Endothelial cell of umbilical vein (primary cell): ENCODE measurements around the gene SCARF1. TPM values are rescaled to one million over a fixed set of nuclear protein-coding genes. Genes with fewer than 3 reads are reported as not detected.
A peak's percentile ranks its signal among the peaks of the same experiment; 100 is the strongest.

Experiments used
- BruUV-seq: library from RNA; stranded (reverse); fragments of 400-500 nt; replicated peaks from 2 replicates; lab custom pipeline; 2021; lab: Mats Ljungman, UMichigan
- CTCF ChIA-PET: fragments of 300-600, 350-600 bp; sonication (Branson Sonifier 250); formaldehyde crosslinking; loops from one replicate; lab custom pipeline; 2021; ENCODE audit warnings: antibody characterized with exemption, inconsistent platforms; lab: Charles Lee
- POLR2A ChIA-PET: fragments of 300-600, 350-600 bp; sonication (Branson Sonifier 250); formaldehyde crosslinking; loops from one replicate; lab custom pipeline; 2021; ENCODE audit warnings: antibody characterized with exemption, inconsistent platforms; lab: Charles Lee
- DNase-seq: peaks from one replicate; pipeline ENCODE4 v3.0.0-alpha.2; 2011; ENCODE audit warnings: low read depth, low spot score
- FAIRE-seq: peaks from 2 replicates; lab custom pipeline; 2011; peaks lifted over from hg19 to GRCh38; lab: Jason Lieb, UNC
- H2AFZ ChIP-seq: 2 replicates; pipeline ENCODE4 v1.6.0; 2012; ENCODE audit warnings: low read depth, low read length, control low read depth, inconsistent platforms
- H3K27ac ChIP-seq: 2 replicates; pipeline ENCODE4 v1.5.1; 2011; ENCODE audit warnings: low read depth, mild to moderate bottlenecking, control low read depth, low read length, moderate library complexity; ENCODE audit not compliant: insufficient read depth
- H3K27me3 ChIP-seq, 2 experiments: 2 replicates each; pipeline versions ENCODE4 v1.6.0 to v1.6.1; 2011; ENCODE audit warnings: low read length in 2 of 2, mixed read lengths in 1 of 2; ENCODE audit not compliant: control insufficient read depth in 2 of 2, insufficient read depth in 2 of 2
- H3K36me3 ChIP-seq, 2 experiments: 2 replicates in 1 of 2; 3 replicates in 1 of 2; pipeline ENCODE4 v1.5.1; 2011; ENCODE audit warnings: low read length in 2 of 2, mild to moderate bottlenecking in 1 of 2, moderate library complexity in 1 of 2; ENCODE audit not compliant: control insufficient read depth in 2 of 2, insufficient read depth in 2 of 2; ENCODE audit errors: extremely low read depth in 1 of 2
- H3K4me1 ChIP-seq: 3 replicates; pipeline ENCODE4 v1.5.1; 2011; ENCODE audit warnings: mild to moderate bottlenecking, low read length; ENCODE audit not compliant: control insufficient read depth, insufficient read depth; ENCODE audit errors: extremely low read depth
- H3K4me2 ChIP-seq: 2 replicates; pipeline ENCODE4 v1.6.1; 2011; ENCODE audit warnings: low read length, control low read depth, mixed read lengths; ENCODE audit not compliant: insufficient read depth
- H3K4me3 ChIP-seq, 3 experiments: fragments of 200-600 bp in 1 of 3; sonication (generic), shearing (Covaris generic) in 1 of 3; replicated peaks in 1 of 3; 2 replicates each; pipeline ENCODE4 v1.5.1; 2011 to 2016; ENCODE audit warnings: control low read depth in 3 of 3, low read length in 3 of 3, mild to moderate bottlenecking in 2 of 3, inconsistent platforms in 1 of 3, low read depth in 1 of 3, moderate library complexity in 1 of 3; ENCODE audit not compliant: insufficient read depth in 1 of 3
- H3K79me2 ChIP-seq: 2 replicates; pipeline ENCODE4 v1.6.0; 2012; ENCODE audit warnings: low read length, inconsistent platforms; ENCODE audit not compliant: control insufficient read depth, insufficient read depth
- H3K9ac ChIP-seq: replicated peaks from 2 replicates; pipeline ENCODE3; 2011; ENCODE audit warnings: low read length, control low read depth; ENCODE audit not compliant: insufficient read depth; ENCODE audit errors: extremely low read depth
- H3K9me1 ChIP-seq: replicated peaks from 3 replicates; pipeline ENCODE4 v1.6.0; 2011; ENCODE audit warnings: mild to moderate bottlenecking, low read length; ENCODE audit not compliant: control insufficient read depth, insufficient read depth; ENCODE audit errors: extremely low read depth
- H3K9me3 ChIP-seq: replicated peaks from 2 replicates; pipeline ENCODE4 v1.5.1; 2012; ENCODE audit warnings: low read length, inconsistent platforms; ENCODE audit not compliant: control insufficient read depth, insufficient read depth
- H4K20me1 ChIP-seq: replicated peaks from 2 replicates; pipeline ENCODE3; 2011; ENCODE audit warnings: mild to moderate bottlenecking, low read length; ENCODE audit not compliant: control insufficient read depth, insufficient read depth; ENCODE audit errors: extremely low read depth
- CTCF ChIP-seq, 2 donors: IDR thresholded peaks; 1 replicate in 1 of 2; 2 replicates in 1 of 2; pipeline ENCODE4 v1.5.1; 2011; ENCODE audit warnings: low read length in 2 of 2, mild to moderate bottlenecking in 2 of 2, moderate library complexity in 2 of 2, control low read depth in 1 of 2, inconsistent platforms in 1 of 2, low read depth in 1 of 2; ENCODE audit not compliant: insufficient read depth in 1 of 2; ENCODE audit errors: extremely low read depth in 1 of 2
- FOS ChIP-seq: IDR thresholded peaks from 2 replicates; pipeline ENCODE4 v1.6.1; 2011; ENCODE audit warnings: mild to moderate bottlenecking, low read length, moderate library complexity, borderline replicate concordance; ENCODE audit not compliant: insufficient read depth
- POLR2A ChIP-seq: IDR thresholded peaks from 2 replicates; pipeline ENCODE4 v1.6.1; 2012; ENCODE audit warnings: low read depth, mild to moderate bottlenecking, control low read depth, low read length
- POLR2AphosphoS5 ChIP-seq: IDR thresholded peaks from 2 replicates; pipeline ENCODE4 v1.6.1; 2012; ENCODE audit warnings: low read depth, mild to moderate bottlenecking, control low read depth, low read length, moderate library complexity; ENCODE audit not compliant: insufficient read depth
- dilution Hi-C: fragments of 300-500 bp; cut with MboI; formaldehyde crosslinking; loops from one replicate; pipeline ENCODE4 v1.15.0; 2019; ENCODE audit warnings: low sequenced_read_pairs; ENCODE audit not compliant: extremely low pct_ligation_motif_present
- intact Hi-C: fragments of 100-400 bp; cut with micrococcal nuclease; formaldehyde crosslinking; loops from one replicate; pipeline ENCODE4 v1.10.0; 2022
- polyA plus RNA-seq, 4 experiments: library from polyadenylated mRNA; depleted of rRNA in 3 of 4; stranded (reverse) in 3 of 4; unstranded in 1 of 4; fragments of >200 nt; gene quantifications; 2 replicates each; pipeline versions ENCODE4 v1.2.1 to v1.2.3, GENCODE V29; 2011 to 2012; ENCODE audit warnings: missing spikeins in 1 of 4
- total RNA-seq: library from RNA; stranded (reverse); gene quantifications from 2 replicates; pipeline ENCODE4 v1.2.3, GENCODE V29; 2021

Gene SCARF1
- total and polyA plus RNA-seq, 2 donors (not counting 3 experiments of a cell fraction or from before 2014, with no cell fraction given) = 52.8 to 93.7 TPM

- Histone ChIP-seq H3K4me2 (peak overlapping the region; percentile 53), H2AFZ (peak overlapping the region; percentile 68), H3K27ac (peak overlapping the region; percentile 53), H3K4me1 (peaks cover 35% of the 10 kb centered on the region), H3K79me2 (peaks cover 12% of the 10 kb centered on the region), H3K9ac (peak overlapping the region; percentile 73), H3K4me3 (peak overlapping the region; percentile 35 to 87 (median 53)), H4K20me1 (no peaks in the 10 kb centered on the region), H3K36me3 (no peaks in the 10 kb centered on the region), H3K9me1 (no peaks in the 10 kb centered on the region), H3K27me3 (no peaks in the 10 kb centered on the region), H3K9me3 (no peaks in the 10 kb centered on the region)
- peak; percentile 94 for DNase-seq
- CTCF ChIA-PET = interaction anchor here (0.6 to 10.0 kb wide), 9 partner anchors 10 to 75 kb away, joined by 3 to 459 read pairs (median 17); partner anchors contain the start of genes RILP and SCARF1
- dilution Hi-C loops (no loop called here), intact Hi-C loops (loop anchor here (1.0 to 5.0 kb wide), 5 partner anchors 16 to 372 kb away; partner anchors contain the start of genes SCARF1 and TRARG1)
- no TSS peak for BruUV-seq
- TF ChIP-seq CTCF (IDR thresholded peaks at IDR 0.05; ENCODE audit: extremely low read depth in 1 of 2, insufficient read depth in 1 of 2, low read depth in 1 of 2, low read length in 2 of 2) = peak in 1 of 2 donors; percentile 34
- peak; percentile 37 for TF ChIP-seq POLR2A
- TF ChIP-seq FOS = no peak
- TF ChIP-seq POLR2AphosphoS5 = peak; percentile 69
- FAIRE-seq = peak; percentile 93
- POLR2A ChIA-PET = interaction anchor here (1.8 kb wide), 1 partner anchor 55 kb away, joined by 7 read pairs; no protein-coding TSS in a partner anchor
Observed at GRCh38 chr17:1628856-1629503, 16.6 kb downstream of the SCARF1 start.
